ENCODE data around the gene CADPS. TPM values are rescaled to one million over a fixed set of nuclear protein-coding genes. Genes with fewer than 3 reads are reported as not detected.

The CADPS gene
- total and polyA plus RNA-seq, 2 experiments from 2014 or later, result 49.2 to 63.8 TPM

DNA sequence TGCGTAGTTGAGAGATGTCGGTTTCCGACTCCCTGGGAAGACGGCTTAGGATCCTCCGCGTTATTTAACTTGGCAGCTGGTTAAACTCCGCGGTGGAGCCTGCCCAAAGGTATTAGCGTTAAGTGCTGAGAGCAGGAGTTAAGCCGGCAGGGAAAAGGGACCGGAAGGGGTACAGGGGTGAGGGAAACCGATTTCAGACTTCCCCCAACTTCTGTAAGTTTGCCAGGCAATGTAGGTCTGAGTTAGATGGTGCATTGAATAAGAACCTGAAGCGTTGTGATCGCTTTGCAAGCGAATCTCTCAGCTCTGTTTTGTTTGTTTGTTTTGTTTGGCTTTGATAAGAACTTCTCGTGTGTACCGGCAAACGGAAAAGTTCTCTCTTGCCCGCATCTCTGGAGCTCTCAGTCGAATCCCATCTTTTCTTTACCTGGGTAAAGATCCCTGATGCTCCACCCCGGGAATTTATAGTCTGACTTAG, 495.9 kb downstream of the CADPS start:
- TF ChIP-seq, protein P1, sequence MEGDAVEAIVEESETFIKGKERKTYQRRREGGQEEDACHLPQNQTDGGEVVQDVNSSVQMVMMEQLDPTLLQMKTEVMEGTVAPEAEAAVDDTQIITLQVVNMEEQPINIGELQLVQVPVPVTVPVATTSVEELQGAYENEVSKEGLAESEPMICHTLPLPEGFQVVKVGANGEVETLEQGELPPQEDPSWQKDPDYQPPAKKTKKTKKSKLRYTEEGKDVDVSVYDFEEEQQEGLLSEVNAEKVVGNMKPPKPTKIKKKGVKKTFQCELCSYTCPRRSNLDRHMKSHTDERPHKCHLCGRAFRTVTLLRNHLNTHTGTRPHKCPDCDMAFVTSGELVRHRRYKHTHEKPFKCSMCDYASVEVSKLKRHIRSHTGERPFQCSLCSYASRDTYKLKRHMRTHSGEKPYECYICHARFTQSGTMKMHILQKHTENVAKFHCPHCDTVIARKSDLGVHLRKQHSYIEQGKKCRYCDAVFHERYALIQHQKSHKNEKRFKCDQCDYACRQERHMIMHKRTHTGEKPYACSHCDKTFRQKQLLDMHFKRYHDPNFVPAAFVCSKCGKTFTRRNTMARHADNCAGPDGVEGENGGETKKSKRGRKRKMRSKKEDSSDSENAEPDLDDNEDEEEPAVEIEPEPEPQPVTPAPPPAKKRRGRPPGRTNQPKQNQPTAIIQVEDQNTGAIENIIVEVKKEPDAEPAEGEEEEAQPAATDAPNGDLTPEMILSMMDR (IDR thresholded peaks at IDR 0.05; ENCODE audit: low read depth, low read length), result no peak
- DNase-seq (ENCODE audit: low read depth in 1 of 2, low spot score in 1 of 2), result no peak
- no peaks in the 10 kb centered on the region for H3K4me1 ChIP-seq (ENCODE audit: low read depth)
- no peak overlapping the region for H3K4me3 ChIP-seq
- H3K27me3 ChIP-seq, result peaks cover 98% of the 10 kb centered on the region
- no peaks in the 10 kb centered on the region for H3K9me3 ChIP-seq (ENCODE audit: low read depth)
- H3K27ac ChIP-seq, result no peak overlapping the region
- H3K36me3 ChIP-seq, result no peaks in the 10 kb centered on the region

DNA sequence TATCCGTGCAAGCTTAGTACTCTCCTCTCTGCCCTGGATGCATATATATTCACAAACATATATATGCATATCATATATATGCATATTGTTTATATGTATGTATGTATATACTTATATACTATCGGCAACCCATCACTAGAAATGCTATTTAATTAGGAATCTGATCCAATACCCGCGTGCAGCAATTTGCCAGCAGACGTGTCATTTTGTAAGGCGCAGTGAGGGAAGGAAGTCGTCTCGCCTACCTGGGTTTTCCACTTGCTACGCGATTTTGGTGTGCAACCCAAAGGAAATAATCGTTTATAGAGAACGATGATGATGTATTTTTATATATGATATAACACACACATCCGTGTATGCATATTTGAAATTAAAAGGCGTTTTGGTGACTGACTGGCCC, 496.3 kb downstream of the CADPS start:
- H3K36me3 ChIP-seq, result no peaks in the 10 kb centered on the region
- no peaks in the 10 kb centered on the region for H3K4me1 ChIP-seq (ENCODE audit: low read depth)
- H3K27ac ChIP-seq, result no peak overlapping the region
- DNase-seq (ENCODE audit: low read depth in 1 of 2, low spot score in 1 of 2), result no peak
- H3K27me3 ChIP-seq, result peaks cover 100% of the 10 kb centered on the region
- TF ChIP-seq, protein P1 (IDR thresholded peaks at IDR 0.05; ENCODE audit: low read depth, low read length), result no peak
- H3K4me3 ChIP-seq, result no peak overlapping the region
- H3K9me3 ChIP-seq (ENCODE audit: low read depth), result no peaks in the 10 kb centered on the region

DNA sequence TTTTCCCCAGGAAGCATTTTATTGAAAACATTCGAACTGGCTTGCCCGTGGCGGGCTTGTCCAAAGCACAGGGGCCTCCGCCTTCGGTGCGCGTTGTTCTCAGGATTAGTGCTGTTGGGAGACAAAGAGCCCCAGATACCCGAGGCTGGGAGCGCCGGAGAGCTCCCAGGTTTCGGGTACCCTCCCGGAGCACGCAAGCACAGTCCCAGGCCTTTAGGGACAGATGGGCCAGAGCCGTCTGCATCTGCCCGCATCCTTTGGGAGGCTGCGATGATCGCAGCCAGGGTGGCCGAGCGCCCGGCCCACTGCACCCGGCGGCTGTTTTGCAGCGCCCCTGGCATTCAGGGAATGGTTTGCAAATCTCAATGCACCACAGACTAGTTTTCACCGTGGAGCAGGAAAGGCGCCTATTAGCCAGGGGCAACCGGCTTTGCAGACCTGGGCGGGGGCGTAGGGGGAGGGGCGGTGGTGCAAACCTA, 496.9 kb downstream of the CADPS start:
- H3K9me3 ChIP-seq (ENCODE audit: low read depth), result no peaks in the 10 kb centered on the region
- no peak for DNase-seq (ENCODE audit: low read depth in 1 of 2, low spot score in 1 of 2)
- no peak overlapping the region for H3K27ac ChIP-seq
- peaks cover 100% of the 10 kb centered on the region for H3K27me3 ChIP-seq
- no peak overlapping the region for H3K4me3 ChIP-seq
- no peaks in the 10 kb centered on the region for H3K36me3 ChIP-seq
- TF ChIP-seq, protein P1 (IDR thresholded peaks at IDR 0.05; ENCODE audit: low read depth, low read length), result no peak
- H3K4me1 ChIP-seq (ENCODE audit: low read depth), result no peaks in the 10 kb centered on the region

DNA sequence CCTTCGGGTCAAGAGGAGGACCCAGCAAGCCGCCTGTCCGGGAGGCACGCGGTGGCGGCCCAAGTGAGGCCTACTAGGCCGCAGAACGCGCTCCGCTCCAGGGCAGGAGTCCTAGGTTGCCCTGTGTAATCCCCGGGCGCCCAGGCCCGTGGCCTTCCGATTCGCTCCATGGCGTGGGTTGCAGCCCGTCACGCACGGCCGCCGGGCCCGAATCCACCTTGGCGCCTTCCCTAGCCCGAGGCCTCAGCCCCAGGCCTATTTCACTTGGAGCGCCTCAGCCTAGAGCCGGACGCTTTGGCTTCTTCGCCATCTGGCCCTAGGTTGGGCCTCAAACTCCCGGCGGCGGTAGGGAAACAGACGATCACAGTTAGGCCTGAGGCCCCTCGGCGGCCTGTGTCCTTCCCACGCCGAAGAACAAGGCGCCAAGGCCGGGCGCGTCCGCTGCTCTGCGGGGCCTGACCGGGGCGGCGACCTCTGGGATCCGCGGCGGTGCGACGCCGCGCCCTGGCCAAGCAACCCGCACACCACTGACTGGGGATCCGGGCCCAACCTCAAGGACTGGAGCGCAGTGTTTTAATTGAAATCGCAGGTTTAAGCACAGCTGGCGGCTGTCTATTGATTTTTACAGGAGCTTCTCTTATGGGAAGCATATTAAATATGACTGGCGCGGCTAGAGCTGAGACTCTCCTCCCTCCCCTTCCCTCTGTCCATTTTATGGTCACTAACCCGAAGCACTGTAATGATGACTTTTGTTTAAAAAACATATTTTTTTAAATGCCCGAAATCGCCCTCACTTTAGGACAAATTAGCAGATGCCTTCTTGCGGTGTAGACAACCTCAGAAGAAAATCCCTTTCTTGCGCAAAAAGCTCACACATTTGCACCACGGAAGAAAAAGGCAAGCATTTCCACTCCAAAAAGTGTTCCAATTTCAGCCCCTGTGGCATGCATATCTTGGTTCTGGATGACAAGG, 498.0 kb downstream of the CADPS start:
- H3K9me3 ChIP-seq (ENCODE audit: low read depth), result no peaks in the 10 kb centered on the region
- H3K4me3 ChIP-seq, result no peak overlapping the region
- no peak for DNase-seq (ENCODE audit: low read depth in 1 of 2, low spot score in 1 of 2)
- no peaks in the 10 kb centered on the region for H3K36me3 ChIP-seq
- no peaks in the 10 kb centered on the region for H3K4me1 ChIP-seq (ENCODE audit: low read depth)
- peaks cover 100% of the 10 kb centered on the region for H3K27me3 ChIP-seq
- H3K27ac ChIP-seq, result no peak overlapping the region
- TF ChIP-seq, protein P1 (IDR thresholded peaks at IDR 0.05; ENCODE audit: low read depth, low read length), result no peak

DNA sequence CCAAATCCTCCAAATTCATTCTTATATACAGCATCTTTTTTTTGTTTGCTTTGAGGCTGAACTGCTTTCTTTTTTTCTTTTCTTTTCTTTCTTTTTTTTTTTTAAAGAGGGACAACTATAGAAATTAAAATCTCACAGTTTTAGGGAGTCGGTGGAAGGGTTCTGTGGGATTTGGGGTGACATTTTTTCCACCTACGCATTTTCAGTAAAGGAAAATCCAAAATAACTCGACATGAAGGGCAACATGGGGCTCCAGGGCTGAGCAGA, 498.8 kb downstream of the CADPS start:
- no peaks in the 10 kb centered on the region for H3K4me1 ChIP-seq (ENCODE audit: low read depth)
- TF ChIP-seq, protein P1 (IDR thresholded peaks at IDR 0.05; ENCODE audit: low read depth, low read length), result no peak

More for the DNA sequence above, 498.8 kb downstream of the CADPS start:
- peaks cover 100% of the 10 kb centered on the region for H3K27me3 ChIP-seq
- no peak for DNase-seq (ENCODE audit: low read depth in 1 of 2, low spot score in 1 of 2)
- H3K9me3 ChIP-seq (ENCODE audit: low read depth), result no peaks in the 10 kb centered on the region
- no peaks in the 10 kb centered on the region for H3K36me3 ChIP-seq
- H3K27ac ChIP-seq, result no peak overlapping the region
- H3K4me3 ChIP-seq, result no peak overlapping the region
